Neural progenitor cell (in vitro differentiated cells): ENCODE data around the gene TMEM14B. TPM values are rescaled to one million over a fixed set of nuclear protein-coding genes. Genes with fewer than 3 reads are reported as not detected.
"Not testable (repeated sequence)": the region's sequence is repeated elsewhere in the genome, so short reads cannot be mapped to it uniquely, and the experiment has no call there.

ENCODE experiments used
- DNase-seq: peaks from one replicate; pipeline ENCODE4 v3.0.0-alpha.2; 2016; ENCODE audit warnings: low spot score
- H2AFZ ChIP-seq: fragments of 200-600 bp; sonication (generic); replicated peaks from 2 replicates; pipeline ENCODE4 v1.6.1; 2016; ENCODE audit warnings: antibody characterized with exemption
- H3F3A ChIP-seq: fragments of 200-600 bp; sonication (generic); 2 replicates; pipeline ENCODE4 v1.6.1; 2016; ENCODE audit warnings: antibody characterized with exemption, low read depth
- H3K27ac ChIP-seq: fragments of 200-600 bp; sonication (generic); 2 replicates; pipeline ENCODE4 v1.5.1; 2016; ENCODE audit warnings: mild to moderate bottlenecking
- H3K27me3 ChIP-seq: fragments of 200-600 bp; sonication (generic); 2 replicates; pipeline ENCODE4 v1.6.1; 2016; ENCODE audit warnings: mild to moderate bottlenecking, moderate library complexity
- H3K36me3 ChIP-seq: fragments of 200-600 bp; sonication (generic); 2 replicates; pipeline ENCODE4 v1.5.1; 2016
- H3K4me1 ChIP-seq: fragments of 200-600 bp; sonication (generic); 2 replicates; pipeline ENCODE4 v1.6.1; 2016; ENCODE audit warnings: mixed run types
- H3K4me2 ChIP-seq: fragments of 200-600 bp; sonication (generic); 2 replicates; pipeline ENCODE4 v1.6.1; 2016
- H3K4me3 ChIP-seq: fragments of 200-600 bp; sonication (generic); 2 replicates; pipeline ENCODE4 v1.5.1; 2016
- H3K79me2 ChIP-seq: fragments of 200-600 bp; sonication (generic); 2 replicates; pipeline ENCODE4 v1.6.1; 2016; ENCODE audit warnings: low read depth
- H3K9ac ChIP-seq: fragments of 200-600 bp; sonication (generic); 2 replicates; pipeline ENCODE4 v1.6.1; 2016
- H3K9me3 ChIP-seq: fragments of 200-600 bp; sonication (generic); 2 replicates; pipeline ENCODE4 v1.5.1; 2016; ENCODE audit warnings: low read depth
- H4K20me1 ChIP-seq: fragments of 200-600 bp; sonication (generic); 2 replicates; pipeline ENCODE4 v1.6.1; 2016; ENCODE audit warnings: low read depth
- H3K27ac Mint-ChIP-seq: 3 replicates; pipeline ENCODE4 v1.8.0; 2021; ENCODE audit warnings: mixed read lengths
- H3K27me3 Mint-ChIP-seq: 2 replicates; pipeline ENCODE4 v1.8.0; 2022; ENCODE audit warnings: low read depth, mild to moderate bottlenecking, inconsistent platforms, moderate library complexity, mixed read lengths; ENCODE audit not compliant: insufficient read depth
- H3K36me3 Mint-ChIP-seq: 3 replicates; pipeline ENCODE4 v1.8.0; 2021; ENCODE audit warnings: mixed read lengths
- H3K4me1 Mint-ChIP-seq: 3 replicates; pipeline ENCODE4 v1.8.0; 2021; ENCODE audit warnings: mixed read lengths
- H3K4me3 Mint-ChIP-seq: 3 replicates; pipeline ENCODE4 v1.8.0; 2021; ENCODE audit warnings: mild to moderate bottlenecking, moderate library complexity, mixed read lengths
- H3K9me3 Mint-ChIP-seq: 3 replicates; pipeline ENCODE4 v1.8.0; 2020; ENCODE audit warnings: mixed read lengths
- EZH2 ChIP-seq: fragments of 200-600 bp; sonication (generic); IDR thresholded peaks from 2 replicates; pipeline ENCODE4 v1.6.1; 2017; ENCODE audit warnings: antibody characterized with exemption, mild to moderate bottlenecking, moderate library complexity
- EZH2phosphoT487 ChIP-seq: fragments of 200-600 bp; sonication (generic); IDR thresholded peaks from 2 replicates; pipeline ENCODE4 v1.6.1; 2017; ENCODE audit warnings: antibody characterized with exemption
- total RNA-seq: library from RNA; depleted of rRNA; stranded (reverse); fragments of >200 nt; gene quantifications from 2 replicates; pipeline ENCODE4 v1.2.3, GENCODE V29; 2015; ENCODE audit warnings: low replicate concordance
- TF ChIP-seq, protein P1 (sequence below): fragments of 200-600 bp; sonication (generic); IDR thresholded peaks from 2 replicates; pipeline ENCODE4 v1.5.1; 2017; ENCODE audit warnings: antibody characterized with exemption, mild to moderate bottlenecking

The TMEM14B gene
- total RNA-seq, 1 donor from 2014 or later: 138 TPM

GRCh38 chr6:10751757-10752156, 4.2 kb downstream of the TMEM14B start:
- not testable (repeated sequence) for H3K27me3 ChIP-seq, H3K27ac Mint-ChIP-seq, H3K4me3 ChIP-seq, H2AFZ ChIP-seq, H3K4me3 Mint-ChIP-seq, H3K4me2 ChIP-seq, H3K9me3 Mint-ChIP-seq, H3K27ac ChIP-seq, H3K36me3 ChIP-seq, H3K9me3 ChIP-seq, H3F3A ChIP-seq, H3K9ac ChIP-seq, H3K27me3 Mint-ChIP-seq, DNase-seq
- Mint-ChIP-seq H3K4me1 (peaks cover 19% of the 10 kb centered on the region), H3K36me3 (peaks cover 37% of the 10 kb centered on the region)
- peaks cover 20% of the 10 kb centered on the region for H3K4me1 ChIP-seq
- peaks cover 89% of the 10 kb centered on the region for H3K79me2 ChIP-seq
- peaks cover 69% of the 10 kb centered on the region for H4K20me1 ChIP-seq

GRCh38 chr6:10756085-10756484, 8.5 kb downstream of the TMEM14B start:
- Histone ChIP-seq H3K79me2 (peaks cover 77% of the 10 kb centered on the region), H3K27ac (no peak overlapping the region), H4K20me1 (peaks cover 54% of the 10 kb centered on the region), H3K4me2 (no peak overlapping the region), H3K4me1 (no peaks in the 10 kb centered on the region), H3K9ac (no peak overlapping the region), H3F3A (no peaks in the 10 kb centered on the region), H3K4me3 (no peak overlapping the region), H3K36me3 (peaks cover 5% of the 10 kb centered on the region), H3K9me3 (no peaks in the 10 kb centered on the region), H3K27me3 (no peaks in the 10 kb centered on the region), H2AFZ (no peak overlapping the region)
- no peak overlapping the region for H3K4me3 Mint-ChIP-seq
- H3K9me3 Mint-ChIP-seq: no peaks in the 10 kb centered on the region
- peaks cover 11% of the 10 kb centered on the region for H3K4me1 Mint-ChIP-seq
- H3K27me3 Mint-ChIP-seq: peaks cover 2% of the 10 kb centered on the region
- TF ChIP-seq, protein P1, sequence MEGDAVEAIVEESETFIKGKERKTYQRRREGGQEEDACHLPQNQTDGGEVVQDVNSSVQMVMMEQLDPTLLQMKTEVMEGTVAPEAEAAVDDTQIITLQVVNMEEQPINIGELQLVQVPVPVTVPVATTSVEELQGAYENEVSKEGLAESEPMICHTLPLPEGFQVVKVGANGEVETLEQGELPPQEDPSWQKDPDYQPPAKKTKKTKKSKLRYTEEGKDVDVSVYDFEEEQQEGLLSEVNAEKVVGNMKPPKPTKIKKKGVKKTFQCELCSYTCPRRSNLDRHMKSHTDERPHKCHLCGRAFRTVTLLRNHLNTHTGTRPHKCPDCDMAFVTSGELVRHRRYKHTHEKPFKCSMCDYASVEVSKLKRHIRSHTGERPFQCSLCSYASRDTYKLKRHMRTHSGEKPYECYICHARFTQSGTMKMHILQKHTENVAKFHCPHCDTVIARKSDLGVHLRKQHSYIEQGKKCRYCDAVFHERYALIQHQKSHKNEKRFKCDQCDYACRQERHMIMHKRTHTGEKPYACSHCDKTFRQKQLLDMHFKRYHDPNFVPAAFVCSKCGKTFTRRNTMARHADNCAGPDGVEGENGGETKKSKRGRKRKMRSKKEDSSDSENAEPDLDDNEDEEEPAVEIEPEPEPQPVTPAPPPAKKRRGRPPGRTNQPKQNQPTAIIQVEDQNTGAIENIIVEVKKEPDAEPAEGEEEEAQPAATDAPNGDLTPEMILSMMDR: no peak
- TF ChIP-seq EZH2: no peak
- no peak for TF ChIP-seq EZH2phosphoT487
- DNase-seq: no peak
- H3K27ac Mint-ChIP-seq: no peak overlapping the region
- peaks cover 57% of the 10 kb centered on the region for H3K36me3 Mint-ChIP-seq

DNA sequence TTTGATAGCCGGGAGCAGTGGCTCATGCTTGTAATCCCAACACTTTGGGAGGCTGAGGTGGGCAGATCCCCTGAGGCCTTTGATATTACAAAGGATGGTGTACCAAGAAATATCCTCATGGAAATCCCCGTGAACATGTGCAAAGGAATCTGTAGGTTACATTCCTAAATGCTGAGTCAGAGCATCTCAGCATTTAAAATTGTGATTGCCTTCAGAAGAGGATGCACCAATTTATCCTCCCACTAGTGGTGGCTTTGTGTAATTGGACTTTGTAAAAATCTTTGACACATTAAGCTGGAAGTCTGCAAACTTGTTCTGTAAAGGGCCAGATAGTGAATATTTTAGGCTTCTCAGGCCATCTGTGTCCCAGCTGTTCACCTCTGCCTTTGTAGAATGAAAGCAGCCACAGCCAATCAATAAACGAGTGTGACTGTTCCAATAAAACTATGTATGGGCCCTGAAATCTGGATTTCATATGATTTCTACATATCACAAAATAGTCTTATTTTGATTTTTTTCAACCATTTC, 11.8 kb downstream of the TMEM14B start:
- Mint-ChIP-seq H3K36me3 (peaks cover 42% of the 10 kb centered on the region), H3K4me3 (no peak overlapping the region), H3K27me3 (peaks cover 2% of the 10 kb centered on the region), H3K27ac (peak overlapping the region; percentile 93), H3K4me1 (peaks cover 11% of the 10 kb centered on the region), H3K9me3 (no peaks in the 10 kb centered on the region)
- Histone ChIP-seq H3K27ac (no peak overlapping the region), H3K4me1 (no peaks in the 10 kb centered on the region), H3K4me3 (no peak overlapping the region), H3K4me2 (no peak overlapping the region), H3F3A (no peaks in the 10 kb centered on the region), H2AFZ (no peak overlapping the region), H3K9ac (no peak overlapping the region), H4K20me1 (peaks cover 29% of the 10 kb centered on the region), H3K36me3 (peaks cover 9% of the 10 kb centered on the region), H3K9me3 (no peaks in the 10 kb centered on the region), H3K27me3 (no peaks in the 10 kb centered on the region), H3K79me2 (peaks cover 57% of the 10 kb centered on the region)
- TF ChIP-seq EZH2 (no peak), EZH2phosphoT487 (no peak)
- TF ChIP-seq, protein P1: peak; percentile 57
- peak; percentile 34 for DNase-seq

- H3K27ac ChIP-seq: no peak overlapping the region
- H3K36me3 Mint-ChIP-seq: peaks cover 37% of the 10 kb centered on the region
These were observed 12.3 kb downstream of the TMEM14B start for GRCh38 chr6:10759884-10760329.

More at GRCh38 chr6:10759884-10760329, 12.3 kb downstream of the TMEM14B start:
- H3K4me1 Mint-ChIP-seq: peaks cover 11% of the 10 kb centered on the region
- Histone ChIP-seq H3K4me1 (no peaks in the 10 kb centered on the region), H3K4me2 (no peak overlapping the region), H2AFZ (no peak overlapping the region), H3K4me3 (no peak overlapping the region), H3K27me3 (no peaks in the 10 kb centered on the region), H3K9ac (no peak overlapping the region), H4K20me1 (peaks cover 23% of the 10 kb centered on the region), H3K36me3 (peaks cover 9% of the 10 kb centered on the region), H3K9me3 (no peaks in the 10 kb centered on the region), H3K79me2 (peaks cover 51% of the 10 kb centered on the region), H3F3A (no peaks in the 10 kb centered on the region)
- H3K27ac Mint-ChIP-seq: no peak overlapping the region
- no peak for DNase-seq
- H3K9me3 Mint-ChIP-seq: no peaks in the 10 kb centered on the region
- H3K4me3 Mint-ChIP-seq: no peak overlapping the region
- TF ChIP-seq EZH2phosphoT487 (no peak), EZH2 (no peak)
- TF ChIP-seq, protein P1: no peak
- H3K27me3 Mint-ChIP-seq: peaks cover 2% of the 10 kb centered on the region
